HEK293T (cell line): Measurements from ENCODE around the gene HGFAC.

Experiments used
- CTCF ChIA-PET: fragments of 350-600 bp; formaldehyde crosslinking; extraction: SDS; loops from one replicate; lab custom pipeline; 2021; ENCODE audit warnings: antibody characterized with exemption, inconsistent platforms; lab: Yijun Ruan, JAX
- POLR2A ChIA-PET: fragments of 350-600 bp; formaldehyde crosslinking; extraction: SDS; loops from one replicate; lab custom pipeline; 2020; ENCODE audit warnings: antibody characterized with exemption, inconsistent platforms; lab: Yijun Ruan, JAX
- DNase-seq: peaks from one replicate; pipeline ENCODE4 v3.0.0; 2012; ENCODE audit warnings: mixed read lengths; ENCODE audit errors: extremely low spot score
- ARNT ChIP-seq: fragments of 450-650 bp; IDR thresholded peaks from 2 replicates; pipeline ENCODE4 v1.6.1; 2017; ENCODE audit warnings: mild to moderate bottlenecking
- BHLHE40 ChIP-seq: fragments of 450-650 bp; IDR thresholded peaks from 2 replicates; pipeline ENCODE4 v1.6.1; 2016; ENCODE audit warnings: mild to moderate bottlenecking, moderate library complexity, borderline replicate concordance
- CTBP1 ChIP-seq: fragments of 450-650 bp; IDR thresholded peaks from 2 replicates; pipeline ENCODE4 v1.6.1; 2016; ENCODE audit warnings: borderline replicate concordance
- ELF4 ChIP-seq: fragments of 450-650 bp; IDR thresholded peaks from 2 replicates; pipeline ENCODE4 v1.6.1; 2017; ENCODE audit warnings: antibody characterized with exemption
- FOXA1 ChIP-seq: fragments of 450-650 bp; IDR thresholded peaks from 2 replicates; pipeline ENCODE4 v1.6.1; 2016; ENCODE audit warnings: mild to moderate bottlenecking
- FOXK2 ChIP-seq: fragments of 450-650 bp; IDR thresholded peaks from 2 replicates; pipeline ENCODE4 v1.6.1; 2016; ENCODE audit warnings: mild to moderate bottlenecking
- FOXM1 ChIP-seq: fragments of 450-650 bp; IDR thresholded peaks from 2 replicates; pipeline ENCODE4 v1.6.1; 2017; ENCODE audit warnings: mild to moderate bottlenecking, borderline replicate concordance
- HDGF ChIP-seq: fragments of 450-650 bp; IDR thresholded peaks from 2 replicates; pipeline ENCODE4 v1.6.1; 2017; ENCODE audit warnings: antibody characterized with exemption, borderline replicate concordance
- L3MBTL2 ChIP-seq: fragments of 450-650 bp; conservative IDR thresholded peaks from 2 replicates; pipeline ENCODE4 v1.6.1; 2016; ENCODE audit warnings: mild to moderate bottlenecking
- LEF1 ChIP-seq: fragments of 450-650 bp; IDR thresholded peaks from 2 replicates; pipeline ENCODE4 v1.6.1; 2017; ENCODE audit warnings: mild to moderate bottlenecking, borderline replicate concordance
- NFRKB ChIP-seq: fragments of 450-650 bp; IDR thresholded peaks from 2 replicates; pipeline ENCODE4 v1.6.1; 2016; ENCODE audit warnings: mild to moderate bottlenecking, moderate library complexity
- SP1 ChIP-seq: fragments of 450-650 bp; IDR thresholded peaks from 2 replicates; pipeline ENCODE4 v1.6.1; 2017
- SUZ12 ChIP-seq: fragments of 450-650 bp; IDR thresholded peaks from 2 replicates; pipeline ENCODE4 v1.6.1; 2016; ENCODE audit warnings: mild to moderate bottlenecking
- TARDBP ChIP-seq: fragments of 450-650 bp; IDR thresholded peaks from 2 replicates; pipeline ENCODE4 v1.6.1; 2016
- ZNF384 ChIP-seq: fragments of 450-650 bp; IDR thresholded peaks from 2 replicates; pipeline ENCODE4 v1.6.1; 2016
- TF ChIP-seq, protein P1 (sequence below): fragments of 450-650 bp; IDR thresholded peaks from 2 replicates; pipeline ENCODE4 v1.6.1; 2016

The HGFAC gene

DNA sequence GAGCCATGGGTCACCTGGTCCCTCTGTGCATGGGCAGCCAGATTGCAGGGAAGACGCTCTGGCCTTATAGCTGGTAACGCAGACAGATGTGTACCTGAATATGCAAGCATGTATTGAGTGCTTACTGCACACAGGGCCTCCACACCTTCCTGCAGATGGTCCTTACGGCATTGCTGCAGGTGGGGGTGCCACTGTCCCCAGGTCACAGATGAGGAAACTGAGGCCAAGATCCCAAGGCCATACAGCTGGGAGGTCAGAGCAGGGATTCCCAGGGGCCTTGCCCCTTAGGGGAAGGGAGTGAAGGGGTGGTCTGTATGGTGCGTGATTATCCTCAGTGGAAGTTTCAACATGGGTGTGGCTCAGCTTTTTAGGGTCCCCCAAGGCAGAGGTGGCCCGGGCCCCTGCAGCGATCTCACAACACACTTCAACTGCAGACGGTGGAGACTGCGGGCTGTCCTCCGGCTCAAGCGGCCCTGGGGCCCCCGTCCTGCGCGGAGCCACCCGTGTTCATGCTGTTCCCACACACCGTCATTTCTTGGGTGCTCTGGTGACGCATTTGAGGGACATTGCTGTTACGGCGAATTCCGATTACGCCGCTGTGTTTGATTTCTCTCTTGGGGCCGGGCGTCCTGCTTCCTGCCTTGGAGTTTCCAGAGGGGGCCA lies 29.5 kb downstream of the HGFAC start:
- POLR2A ChIA-PET = no interaction called here
- no peak for DNase-seq
- TF ChIP-seq BHLHE40 = no peak
- no peak for TF ChIP-seq ELF4
- TF ChIP-seq ZNF384 = no peak
- TF ChIP-seq, protein P1, sequence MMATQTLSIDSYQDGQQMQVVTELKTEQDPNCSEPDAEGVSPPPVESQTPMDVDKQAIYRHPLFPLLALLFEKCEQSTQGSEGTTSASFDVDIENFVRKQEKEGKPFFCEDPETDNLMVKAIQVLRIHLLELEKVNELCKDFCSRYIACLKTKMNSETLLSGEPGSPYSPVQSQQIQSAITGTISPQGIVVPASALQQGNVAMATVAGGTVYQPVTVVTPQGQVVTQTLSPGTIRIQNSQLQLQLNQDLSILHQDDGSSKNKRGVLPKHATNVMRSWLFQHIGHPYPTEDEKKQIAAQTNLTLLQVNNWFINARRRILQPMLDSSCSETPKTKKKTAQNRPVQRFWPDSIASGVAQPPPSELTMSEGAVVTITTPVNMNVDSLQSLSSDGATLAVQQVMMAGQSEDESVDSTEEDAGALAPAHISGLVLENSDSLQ = no peak
- TF ChIP-seq FOXA1 = no peak
- no peak for TF ChIP-seq SUZ12
- no peak for TF ChIP-seq FOXM1
- TF ChIP-seq CTBP1 = no peak
- no peak for TF ChIP-seq NFRKB
- no peak for TF ChIP-seq HDGF
- CTCF ChIA-PET = interaction anchor here (2.5 kb wide), 1 partner anchor 9 kb away, joined by 13 read pairs; no protein-coding TSS in a partner anchor

DNA sequence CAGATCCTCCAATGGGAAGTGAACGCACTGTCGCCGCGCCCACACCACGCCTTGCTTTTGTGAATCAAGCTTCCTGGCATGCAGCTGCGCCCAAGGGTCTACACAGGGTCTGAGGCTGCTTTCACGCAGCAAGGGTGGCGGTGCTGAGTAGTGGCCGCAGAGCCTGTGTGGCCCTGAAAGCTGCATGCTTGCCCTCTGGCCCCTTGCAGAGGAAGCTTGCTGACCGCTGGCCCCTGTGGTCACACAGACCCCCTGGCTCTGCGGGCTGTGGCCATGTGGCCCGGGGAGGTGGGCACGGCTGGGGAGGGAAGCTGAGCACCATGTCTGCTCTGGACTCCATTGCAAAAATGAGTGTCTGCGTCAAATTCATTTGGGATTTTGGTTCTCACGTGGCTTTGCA lies 30.1 kb downstream of the HGFAC start:
- TF ChIP-seq ARNT = no peak
- TF ChIP-seq NFRKB = no peak
- TF ChIP-seq SUZ12 = no peak
- no peak for TF ChIP-seq SP1
- TF ChIP-seq ELF4 = no peak
- no peak for TF ChIP-seq BHLHE40
- TF ChIP-seq L3MBTL2 = no peak
- TF ChIP-seq LEF1 = no peak
- no peak for TF ChIP-seq CTBP1
- TF ChIP-seq, protein P1 = no peak
- no peak for TF ChIP-seq HDGF
- ChIA-PET CTCF (interaction anchor here (2.5 kb wide), 1 partner anchor 9 kb away, joined by 13 read pairs; no protein-coding TSS in a partner anchor), POLR2A (no interaction called here)
- DNase-seq = no peak

DNA sequence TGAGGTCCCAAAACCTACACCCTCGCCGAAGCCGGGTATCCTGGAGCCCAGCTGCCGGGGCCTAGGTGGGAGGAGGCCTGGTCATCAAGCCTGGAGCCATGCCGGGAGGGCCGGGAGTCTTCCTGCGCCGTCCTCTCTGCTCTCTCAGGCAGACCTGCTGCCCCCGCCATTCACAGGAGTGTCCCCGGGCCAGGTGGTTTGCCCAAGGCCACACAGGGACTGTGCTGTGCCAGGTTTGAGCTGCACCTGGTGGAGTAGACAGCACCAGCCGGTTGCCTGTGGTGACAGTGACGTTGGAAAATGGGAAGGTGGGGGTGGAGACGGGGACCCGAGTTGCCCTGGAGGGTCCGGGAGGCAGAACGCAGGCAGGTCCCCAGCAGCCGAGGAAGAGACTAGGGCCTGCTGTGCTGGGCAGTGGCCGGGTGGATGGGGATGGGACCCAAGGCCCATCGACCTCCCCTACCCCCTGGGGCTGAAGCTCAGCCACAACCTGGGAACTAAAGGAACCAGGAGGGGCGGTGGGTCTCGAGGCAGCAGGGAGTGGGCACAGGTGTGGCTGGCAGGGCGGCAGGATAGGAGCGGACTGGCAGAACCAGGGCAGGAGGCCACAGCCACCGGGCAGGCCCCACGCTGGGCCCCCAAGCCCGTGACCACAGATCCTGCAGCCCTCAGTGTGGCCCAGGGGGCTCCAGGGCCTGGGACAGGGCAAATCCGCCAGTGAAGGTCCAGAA lies 30.8 kb downstream of the HGFAC start:
- CTCF ChIA-PET = interaction anchor here (2.5 kb wide), 1 partner anchor 8 kb away, joined by 13 read pairs; no protein-coding TSS in a partner anchor
- no peak for DNase-seq
- POLR2A ChIA-PET = no interaction called here
- TF ChIP-seq HDGF (no peak), NFRKB (no peak), BHLHE40 (no peak), SP1 (no peak), FOXA1 (no peak), L3MBTL2 (no peak), ELF4 (no peak), FOXK2 (no peak), ZNF384 (no peak), CTBP1 (no peak), SUZ12 (no peak), ARNT (no peak), FOXM1 (no peak), TARDBP (no peak), LEF1 (no peak)
- TF ChIP-seq, protein P1 = no peak

DNA sequence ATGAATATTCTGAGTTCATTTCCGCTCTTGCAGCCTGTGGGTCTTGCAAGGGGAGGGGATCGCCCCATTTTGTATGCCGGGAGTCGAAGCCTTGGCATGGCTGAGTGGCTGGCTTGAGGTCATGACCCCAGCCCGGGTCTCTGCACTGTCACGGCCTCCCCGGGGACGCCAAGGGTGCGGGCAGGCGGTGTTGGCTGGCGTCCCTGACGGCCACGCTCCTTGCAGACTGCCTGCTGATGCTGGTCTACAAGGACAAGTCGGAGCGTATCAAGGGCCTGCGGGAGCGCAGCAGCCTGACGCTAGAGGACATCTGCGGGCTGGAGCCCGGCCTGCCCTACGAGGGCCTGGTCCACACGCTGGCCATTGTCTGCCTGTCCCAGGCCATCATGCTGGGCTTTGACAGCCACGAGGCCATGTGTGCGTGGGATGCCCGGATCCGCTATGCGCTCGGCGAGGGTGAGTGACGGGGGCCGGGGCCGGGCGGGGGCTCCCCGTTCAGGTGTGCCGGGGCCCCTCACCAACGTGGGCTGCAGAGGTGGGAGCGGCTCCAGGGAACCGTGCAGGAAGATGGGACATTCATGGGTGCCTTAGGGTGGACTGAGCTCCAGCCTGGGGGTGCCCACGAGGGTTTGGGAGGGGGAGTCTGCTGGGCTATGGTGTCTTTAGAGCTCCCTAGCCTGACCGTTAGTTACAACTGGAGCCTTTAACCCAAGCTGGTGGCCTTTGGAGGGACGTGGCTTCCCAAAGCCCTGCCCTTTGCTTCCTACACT lies 31.6 kb downstream of the HGFAC start:
- TF ChIP-seq FOXK2 = no peak
- TF ChIP-seq, protein P1 = no peak
- no peak for TF ChIP-seq L3MBTL2

DNA sequence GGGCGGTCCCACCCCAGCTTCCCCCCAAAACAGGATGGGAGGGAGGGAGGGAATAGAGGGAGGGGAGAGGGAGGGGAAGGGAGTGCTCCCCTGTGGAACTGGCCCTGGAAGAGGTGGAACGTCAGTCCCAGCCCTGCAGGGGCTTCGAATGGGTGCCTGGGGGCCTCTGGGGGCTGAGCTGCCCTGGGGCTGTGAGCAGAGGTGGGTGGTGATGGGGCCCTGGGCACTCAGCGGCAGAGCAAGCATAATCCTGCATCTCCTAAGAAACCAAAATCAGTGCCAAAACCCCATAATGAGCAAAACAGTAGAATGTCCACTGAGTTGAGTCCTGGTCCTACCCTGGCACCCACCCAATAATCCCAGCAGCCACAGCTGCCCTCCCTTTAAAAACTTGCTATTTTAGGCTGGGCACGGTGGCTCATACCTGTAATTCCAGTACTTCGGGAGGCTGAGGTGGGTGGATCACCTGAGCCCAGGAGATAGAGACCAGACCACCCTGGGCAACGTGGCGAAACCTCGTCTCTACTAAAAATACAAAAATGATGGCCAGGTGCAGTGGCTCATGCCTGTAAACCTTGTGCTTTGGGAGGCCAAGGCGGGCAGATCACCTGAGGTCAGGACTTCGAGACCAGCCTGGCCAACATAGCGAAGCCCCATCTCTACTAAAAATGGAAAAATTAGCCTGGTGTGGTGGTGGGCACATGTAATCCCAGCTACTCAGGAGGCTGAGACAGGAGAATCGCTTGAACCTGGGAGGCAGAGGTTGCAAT lies 32.4 kb downstream of the HGFAC start:
- TF ChIP-seq ELF4 (no peak), BHLHE40 (no peak), SUZ12 (no peak), NFRKB (no peak), SP1 (no peak), LEF1 (no peak), ARNT (no peak), FOXK2 (no peak), CTBP1 (no peak), FOXM1 (no peak)
- POLR2A ChIA-PET = no interaction called here
- DNase-seq = no peak
- CTCF ChIA-PET = no interaction called here

More for the DNA sequence above, 31.6 kb downstream of the HGFAC start:
- ChIA-PET POLR2A (no interaction called here), CTCF (no interaction called here)
- DNase-seq = no peak
